ENCODE results near the gene KNOP1.
"Not testable (repeated sequence)": the region's sequence is repeated elsewhere in the genome, so short reads cannot be mapped to it uniquely, and the experiment has no call there.

The KNOP1 gene

DNA sequence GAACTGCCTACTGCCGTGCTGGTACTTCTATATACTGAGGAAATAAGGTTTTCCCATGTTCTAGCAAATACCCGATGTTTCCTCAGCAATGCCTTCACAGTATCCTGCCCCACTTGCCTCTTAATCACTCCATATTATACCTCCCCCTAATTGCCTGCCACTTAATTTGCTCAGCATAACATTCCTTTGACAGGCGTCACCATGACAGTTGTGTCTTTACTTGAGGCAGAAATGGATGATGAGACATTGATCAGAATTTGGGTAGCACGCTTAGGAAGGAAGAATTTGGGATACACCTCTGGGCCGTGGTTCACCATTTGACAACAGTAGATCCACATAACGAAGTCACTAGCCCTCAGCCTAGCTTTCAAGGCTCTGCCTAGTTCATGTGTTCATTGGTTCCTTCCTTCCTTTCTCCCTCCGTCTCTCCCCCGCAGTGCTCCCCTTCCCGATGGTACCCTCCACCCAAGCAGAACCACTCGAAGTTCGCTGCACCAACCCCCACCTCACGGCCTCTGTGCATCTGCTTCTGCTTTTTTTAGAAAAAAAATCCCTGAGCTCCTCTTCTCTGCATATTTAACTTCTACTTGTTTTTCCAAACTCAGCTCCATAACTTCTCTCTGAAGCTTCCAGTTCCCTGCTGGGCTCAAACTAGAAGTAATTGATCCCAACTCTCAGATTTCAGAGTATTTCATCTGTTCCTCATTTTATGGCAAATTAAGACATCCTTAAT lies 19.4 kb upstream of the KNOP1 start:
- DNase-seq, result no peak

GRCh38 chr16:19735074-19735867 lies 17.2 kb upstream of the KNOP1 start:
- DNase-seq, result no peak

GRCh38 chr16:19733551-19733950 lies 15.5 kb upstream of the KNOP1 start:
- no peak for DNase-seq

DNA sequence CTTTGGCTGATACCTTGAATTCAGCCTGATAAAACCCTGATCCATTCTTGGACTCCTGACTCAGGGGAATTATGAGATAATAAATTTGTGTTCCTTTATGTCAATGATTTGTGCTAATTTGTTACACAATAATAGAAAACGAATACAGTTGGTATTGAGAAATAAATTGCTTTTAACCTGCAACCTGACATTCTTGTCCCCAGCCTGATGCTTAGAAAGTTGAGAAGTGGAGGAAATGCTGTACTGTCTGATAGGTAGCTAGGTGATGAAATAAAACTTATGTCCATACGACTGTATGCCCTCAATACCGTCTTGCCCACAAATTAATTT lies 10.6 kb upstream of the KNOP1 start:
- no peak for DNase-seq

- DNase-seq, result no peak
Observed at GRCh38 chr16:19722981-19723380, 5.0 kb upstream of the KNOP1 start.

GRCh38 chr16:19722269-19722952 lies 4.4 kb upstream of the KNOP1 start:
- no peak for DNase-seq

DNA sequence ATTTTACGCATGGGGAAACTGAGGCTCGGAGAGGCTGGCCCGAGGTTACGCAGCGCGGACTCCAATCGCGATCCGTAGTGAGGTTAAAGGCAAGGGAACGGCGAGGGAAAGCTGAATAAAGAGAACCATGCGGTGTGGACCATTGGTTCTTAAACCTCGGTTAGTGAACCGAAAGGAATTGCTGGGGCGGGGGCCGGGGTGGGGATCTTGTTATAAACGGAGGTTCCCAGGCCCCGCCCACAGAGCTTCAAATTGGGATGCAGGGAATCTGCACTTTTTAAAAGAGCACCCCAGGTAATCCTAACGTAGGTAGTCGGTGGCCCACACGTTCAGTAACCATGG lies 568 bp upstream of the KNOP1 start:
- DNase-seq, result peak; percentile 74

DNA sequence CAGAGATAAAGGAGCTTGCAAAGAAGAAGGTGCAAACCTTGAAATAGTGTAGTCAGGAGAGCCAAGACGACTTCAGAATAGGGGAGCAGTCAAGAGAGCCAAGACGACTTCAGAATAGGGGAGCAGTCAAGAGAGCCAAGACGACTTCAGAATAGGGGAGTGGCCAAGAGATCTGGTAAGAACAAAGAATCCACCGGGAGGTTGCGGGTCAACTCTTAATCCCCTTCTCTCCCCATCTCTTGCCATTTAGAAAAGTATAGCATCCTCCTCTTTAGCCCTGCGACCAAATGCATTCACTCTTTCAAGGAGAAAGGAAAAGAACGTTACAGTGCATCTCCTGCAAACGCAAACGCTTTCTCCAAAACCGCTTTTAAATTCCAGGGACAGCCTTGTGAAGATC lies 713 bp downstream of the KNOP1 start:
- peak; percentile 47 for DNase-seq

- not testable (repeated sequence) for DNase-seq
Observed at GRCh38 chr16:19716728-19717127, 1.3 kb downstream of the KNOP1 start.

DNA sequence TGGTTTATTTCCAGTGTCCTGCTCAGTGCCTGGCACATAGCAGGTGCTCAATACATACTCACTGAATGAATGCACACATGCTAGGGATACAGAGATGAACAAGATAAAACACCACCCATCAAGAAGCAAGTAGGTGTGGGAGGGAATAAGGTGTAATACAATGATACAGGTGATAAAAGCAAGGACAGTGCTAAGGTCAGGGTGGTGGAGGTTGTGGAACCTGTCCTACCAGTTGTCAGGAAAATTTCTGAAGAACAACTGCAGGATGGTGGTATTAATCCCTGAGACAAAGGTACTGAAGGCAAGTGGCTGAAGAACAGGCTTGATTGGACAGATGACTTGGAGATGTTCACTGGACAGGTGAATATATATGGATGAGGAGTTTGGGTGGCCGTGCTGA lies 1.8 kb downstream of the KNOP1 start:
- DNase-seq, result no peak

DNA sequence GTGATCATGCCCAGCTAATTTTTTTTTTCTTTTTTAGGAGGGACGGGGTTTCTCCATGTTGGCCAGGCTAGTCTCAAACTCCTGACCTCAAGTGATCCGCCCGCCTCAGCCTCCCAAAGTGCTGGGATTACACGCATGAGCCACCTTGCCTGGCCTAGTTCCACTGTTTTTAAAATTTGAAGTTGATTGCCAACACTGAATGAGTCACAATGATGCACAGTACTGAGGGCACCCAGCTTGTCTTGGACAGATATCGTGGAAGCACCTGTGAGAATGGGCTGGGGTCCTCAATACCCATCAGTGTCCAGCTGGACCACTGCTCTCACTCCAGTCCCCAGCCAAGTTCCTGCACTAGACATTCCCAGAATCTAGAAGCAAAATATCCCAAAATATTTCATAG lies 2.5 kb downstream of the KNOP1 start:
- no peak for DNase-seq

DNA sequence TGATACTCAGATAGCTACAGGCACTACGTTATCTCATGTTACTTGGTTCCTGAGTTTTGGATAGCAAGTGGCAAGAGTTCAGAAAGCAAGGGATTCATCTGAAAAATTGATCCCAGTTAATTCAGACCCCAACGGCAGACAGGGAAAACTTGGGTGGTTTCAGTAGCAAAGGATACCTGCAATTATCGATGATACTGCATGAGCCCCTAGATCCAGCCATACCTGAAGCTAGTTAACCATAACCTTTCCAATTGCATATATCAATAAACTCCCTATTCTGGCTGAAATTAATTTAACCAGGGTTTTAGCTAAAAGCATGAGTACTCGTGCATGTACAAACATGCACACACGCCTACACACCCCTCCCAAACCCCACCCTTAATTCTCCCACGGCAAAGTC lies 4.3 kb downstream of the KNOP1 start:
- DNase-seq, result no peak

GRCh38 chr16:19712418-19713058 lies 5.5 kb downstream of the KNOP1 start:
- no peak for DNase-seq

- DNase-seq, result no peak
Observed at GRCh38 chr16:19711643-19712042, 6.4 kb downstream of the KNOP1 start.

GRCh38 chr16:19710991-19711545 lies 7.0 kb downstream of the KNOP1 start:
- DNase-seq, result no peak

GRCh38 chr16:19710191-19710908 lies 7.7 kb downstream of the KNOP1 start:
- no peak for DNase-seq

GRCh38 chr16:19709381-19710136 lies 8.5 kb downstream of the KNOP1 start:
- no peak for DNase-seq

GRCh38 chr16:19708296-19709205 lies 9.5 kb downstream of the KNOP1 start:
- DNase-seq, result no peak

DNA sequence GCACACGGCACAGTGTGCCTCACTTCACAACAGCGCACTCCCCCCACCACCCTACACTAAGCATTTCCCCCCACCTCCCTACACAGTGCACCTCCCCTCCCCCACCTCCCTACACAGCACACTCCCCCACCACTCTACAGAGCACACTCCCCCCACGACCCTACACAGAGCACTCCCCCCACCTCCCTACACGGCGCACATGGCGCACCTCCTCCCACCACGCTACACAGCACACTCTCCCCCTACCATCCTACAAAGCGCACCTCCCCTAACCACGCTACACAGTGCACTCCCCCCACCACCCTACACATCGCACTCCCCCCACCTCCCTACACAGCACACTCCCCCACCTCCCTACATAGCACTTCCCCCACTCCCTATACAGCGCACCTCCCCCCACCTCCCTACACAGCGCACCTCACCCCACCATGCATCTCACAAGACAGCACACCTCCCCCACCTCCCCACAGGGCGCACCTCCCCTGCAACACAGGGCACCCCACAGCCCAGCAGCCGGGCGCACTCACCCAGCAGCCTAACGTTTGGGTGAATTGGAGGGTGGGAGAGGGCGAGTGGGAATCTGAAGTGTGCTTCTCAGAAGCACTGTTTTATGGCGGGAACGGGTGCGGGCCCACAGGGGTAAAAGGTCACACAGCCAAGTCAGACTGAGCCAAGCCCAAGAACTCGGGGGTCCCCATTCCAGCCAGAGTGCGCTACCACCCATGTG lies 10.3 kb downstream of the KNOP1 start:
- DNase-seq, result no peak

- no peak for DNase-seq
Observed at GRCh38 chr16:19706846-19707245, 11.2 kb downstream of the KNOP1 start.

Data from NCI-H69 (cell line).